Effector memory CD4-positive, alpha-beta T cell (primary cell): Measurements from ENCODE around the gene GTF2A2.

Experiments
- DNase-seq, 3 donors: peaks; one replicate each; pipeline ENCODE4 v3.0.0-alpha.2; 2020
- H3K27ac ChIP-seq: 2 replicates; pipeline ENCODE4 v1.7.0; 2013; ENCODE audit warnings: mild to moderate bottlenecking, low read length, moderate library complexity; ENCODE audit not compliant: insufficient read depth, poor library complexity, severe bottlenecking
- H3K27me3 ChIP-seq: replicated peaks from 2 replicates; pipeline ENCODE4 v1.7.0; 2013; ENCODE audit warnings: mild to moderate bottlenecking, low read length; ENCODE audit not compliant: insufficient read depth, control insufficient read depth, poor library complexity, severe bottlenecking
- H3K36me3 ChIP-seq: 2 replicates; pipeline ENCODE4 v1.7.0; 2013; ENCODE audit warnings: mild to moderate bottlenecking, low read length, moderate library complexity; ENCODE audit not compliant: control insufficient read depth, insufficient read depth
- H3K4me1 ChIP-seq: 2 replicates; pipeline ENCODE4 v1.7.0; 2013; ENCODE audit warnings: low read length, mild to moderate bottlenecking; ENCODE audit not compliant: control insufficient read depth, insufficient read depth, poor library complexity, severe bottlenecking
- H3K4me3 ChIP-seq: 2 replicates; pipeline ENCODE4 v1.7.0; 2013; ENCODE audit warnings: low read length, low read depth, mild to moderate bottlenecking; ENCODE audit not compliant: insufficient read depth, poor library complexity, severe bottlenecking
- H3K9me3 ChIP-seq: 2 replicates; pipeline ENCODE4 v1.7.0; 2013; ENCODE audit warnings: mild to moderate bottlenecking, low read length, moderate library complexity; ENCODE audit not compliant: control insufficient read depth

GTF2A2 gene

DNA sequence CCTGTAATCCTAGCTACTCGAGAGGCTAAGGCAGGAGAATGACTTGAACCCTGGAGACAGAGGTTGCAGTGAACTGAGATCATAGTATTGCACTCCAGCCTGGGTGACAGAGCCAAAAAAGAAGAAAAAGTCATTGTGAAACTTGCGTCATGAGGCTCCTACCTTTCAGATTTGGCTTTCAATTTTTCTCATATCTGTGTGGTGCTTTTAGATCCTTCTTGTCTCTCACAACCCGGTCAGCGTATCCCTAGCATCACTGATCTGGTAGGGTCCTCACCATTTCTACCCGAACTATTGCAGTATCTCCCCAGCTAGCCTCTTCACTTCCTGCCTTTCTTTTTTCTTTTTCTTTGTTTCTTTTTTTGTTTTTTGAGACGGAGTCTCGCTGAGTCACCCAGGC is 67.3 kb downstream of the GTF2A2 start:
- no peaks in the 10 kb centered on the region for H3K36me3 ChIP-seq
- no peaks in the 10 kb centered on the region for H3K4me1 ChIP-seq
- H3K27me3 ChIP-seq = no peaks in the 10 kb centered on the region
- no peak overlapping the region for H3K27ac ChIP-seq
- H3K4me3 ChIP-seq = no peak overlapping the region
- no peaks in the 10 kb centered on the region for H3K9me3 ChIP-seq
- no peak for DNase-seq
